Hepatocyte (in vitro differentiated cells): Measurements from ENCODE around the gene ATF7. TPM values are rescaled to one million over a fixed set of nuclear protein-coding genes. Genes with fewer than 3 reads are reported as not detected.
"Not testable (repeated sequence)": the region's sequence is repeated elsewhere in the genome, so short reads cannot be mapped to it uniquely, and the experiment has no call there.

Experiments used
- DNase-seq: peaks from one replicate; pipeline ENCODE4 v3.0.0-alpha.2; 2016; ENCODE audit warnings: low spot score
- H2AFZ ChIP-seq: fragments of 200-600 bp; sonication (generic); 2 replicates; pipeline ENCODE4 v1.6.0; 2016; ENCODE audit warnings: antibody characterized with exemption, mild to moderate bottlenecking
- H3K27ac ChIP-seq: fragments of 200-600 bp; sonication (generic); 2 replicates; pipeline ENCODE4 v1.5.1; 2016; ENCODE audit warnings: mild to moderate bottlenecking
- H3K27me3 ChIP-seq: fragments of 200-600 bp; sonication (generic); 2 replicates; pipeline ENCODE4 v1.6.1; 2016
- H3K36me3 ChIP-seq: fragments of 200-600 bp; sonication (generic); replicated peaks from 2 replicates; pipeline ENCODE4 v1.5.1; 2016; ENCODE audit warnings: low read depth; ENCODE audit not compliant: insufficient read depth
- H3K4me1 ChIP-seq: fragments of 200-600 bp; sonication (generic); 2 replicates; pipeline ENCODE4 v1.5.1; 2016; ENCODE audit warnings: mild to moderate bottlenecking, moderate library complexity; ENCODE audit not compliant: insufficient read depth
- H3K4me2 ChIP-seq: fragments of 200-600 bp; sonication (generic); 2 replicates; pipeline ENCODE4 v1.6.0; 2016
- H3K4me3 ChIP-seq: fragments of 200-600 bp; sonication (generic); 2 replicates; pipeline ENCODE4 v1.5.1; 2016; ENCODE audit warnings: mild to moderate bottlenecking
- H3K79me2 ChIP-seq: fragments of 200-600 bp; sonication (generic); 2 replicates; pipeline ENCODE4 v1.6.0; 2017; ENCODE audit warnings: mild to moderate bottlenecking
- H3K9me2 ChIP-seq: fragments of 200-600 bp; sonication (generic); replicated peaks from 2 replicates; pipeline ENCODE4 v1.6.0; 2017; ENCODE audit warnings: mild to moderate bottlenecking; ENCODE audit not compliant: insufficient read depth
- H3K9me3 ChIP-seq: fragments of 200-600 bp; sonication (generic); 2 replicates; pipeline ENCODE4 v1.5.1; 2016; ENCODE audit warnings: low read depth, mild to moderate bottlenecking
- H4K20me1 ChIP-seq: fragments of 200-600 bp; sonication (generic); 2 replicates; pipeline ENCODE4 v1.6.0; 2016; ENCODE audit warnings: mild to moderate bottlenecking; ENCODE audit not compliant: insufficient read depth, poor library complexity, severe bottlenecking
- EZH2 ChIP-seq: fragments of 200-600 bp; sonication (generic); IDR thresholded peaks from 2 replicates; pipeline ENCODE4 v1.6.1; 2016; ENCODE audit warnings: antibody characterized with exemption, mild to moderate bottlenecking, borderline replicate concordance
- EZH2phosphoT487 ChIP-seq: fragments of 200-600 bp; sonication (generic); IDR thresholded peaks from one replicate; pipeline ENCODE4 v1.6.1; 2018; ENCODE audit warnings: antibody characterized with exemption, mild to moderate bottlenecking, low read depth, moderate library complexity; ENCODE audit not compliant: unreplicated experiment, severe bottlenecking
- whole genome bisulfite sequencing: methylation state at CpG from one replicate; pipeline ENCODE4 v1.1.6; 2016; ENCODE audit warnings: low lambda C conversion rate; ENCODE audit errors: missing lambda C conversion rate; 5-methylcytosine and 5-hydroxymethylcytosine counted together
- polyA plus RNA-seq: library from polyadenylated mRNA; unstranded; fragments of >200 nt; fragmentation: Nextera tagmentation; extraction: Ambion mirVana; gene quantifications from 2 replicates; pipeline ENCODE4 v1.2.1, GENCODE V29; 2016
- total RNA-seq: library from RNA; depleted of rRNA; stranded (reverse); fragments of >200 nt; gene quantifications from 2 replicates; pipeline ENCODE4 v1.2.3, GENCODE V29; 2014
- TF ChIP-seq, protein P1 (sequence below): fragments of 200-600 bp; sonication (generic); IDR thresholded peaks from 2 replicates; pipeline ENCODE4 v1.5.1; 2016; ENCODE audit warnings: antibody characterized with exemption, mild to moderate bottlenecking; ENCODE audit not compliant: poor library complexity

Gene ATF7
- total and polyA plus RNA-seq, 2 experiments from 2014 or later: 17.8 to 19.2 TPM

DNA sequence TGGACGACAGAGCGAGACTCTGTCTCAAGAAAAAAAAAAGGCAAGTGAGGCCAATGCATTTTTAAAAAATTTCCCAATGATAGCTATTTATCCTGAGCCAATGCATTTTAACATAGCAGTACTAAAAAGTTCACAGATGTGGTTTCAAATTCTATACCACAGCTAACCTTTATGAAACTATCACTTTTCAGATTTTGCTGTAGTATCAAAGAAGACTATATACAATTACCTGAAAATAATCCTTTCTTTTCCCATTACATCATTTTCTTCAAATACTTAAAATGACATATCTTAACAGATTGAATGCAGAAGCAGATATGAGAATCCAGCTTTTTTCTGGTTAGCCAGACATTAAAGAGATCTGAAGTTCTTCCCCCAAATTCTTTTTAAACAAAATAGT lies 13.2 kb downstream of the ATF7 start:
- Histone ChIP-seq H3K27ac (no peak overlapping the region), H4K20me1 (peaks cover 17% of the 10 kb centered on the region), H3K27me3 (no peaks in the 10 kb centered on the region), H3K4me2 (no peak overlapping the region), H3K4me1 (no peaks in the 10 kb centered on the region), H3K9me3 (no peaks in the 10 kb centered on the region), H3K9me2 (no peaks in the 10 kb centered on the region), H2AFZ (no peak overlapping the region), H3K79me2 (peaks cover 92% of the 10 kb centered on the region), H3K36me3 (no peaks in the 10 kb centered on the region), H3K4me3 (no peak overlapping the region)
- TF ChIP-seq, protein P1, sequence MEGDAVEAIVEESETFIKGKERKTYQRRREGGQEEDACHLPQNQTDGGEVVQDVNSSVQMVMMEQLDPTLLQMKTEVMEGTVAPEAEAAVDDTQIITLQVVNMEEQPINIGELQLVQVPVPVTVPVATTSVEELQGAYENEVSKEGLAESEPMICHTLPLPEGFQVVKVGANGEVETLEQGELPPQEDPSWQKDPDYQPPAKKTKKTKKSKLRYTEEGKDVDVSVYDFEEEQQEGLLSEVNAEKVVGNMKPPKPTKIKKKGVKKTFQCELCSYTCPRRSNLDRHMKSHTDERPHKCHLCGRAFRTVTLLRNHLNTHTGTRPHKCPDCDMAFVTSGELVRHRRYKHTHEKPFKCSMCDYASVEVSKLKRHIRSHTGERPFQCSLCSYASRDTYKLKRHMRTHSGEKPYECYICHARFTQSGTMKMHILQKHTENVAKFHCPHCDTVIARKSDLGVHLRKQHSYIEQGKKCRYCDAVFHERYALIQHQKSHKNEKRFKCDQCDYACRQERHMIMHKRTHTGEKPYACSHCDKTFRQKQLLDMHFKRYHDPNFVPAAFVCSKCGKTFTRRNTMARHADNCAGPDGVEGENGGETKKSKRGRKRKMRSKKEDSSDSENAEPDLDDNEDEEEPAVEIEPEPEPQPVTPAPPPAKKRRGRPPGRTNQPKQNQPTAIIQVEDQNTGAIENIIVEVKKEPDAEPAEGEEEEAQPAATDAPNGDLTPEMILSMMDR: no peak
- no peak for TF ChIP-seq EZH2phosphoT487
- TF ChIP-seq EZH2: no peak
- 98% methylated on average over 2 of the region's 2 CpGs for WGBS
- no peak for DNase-seq

DNA sequence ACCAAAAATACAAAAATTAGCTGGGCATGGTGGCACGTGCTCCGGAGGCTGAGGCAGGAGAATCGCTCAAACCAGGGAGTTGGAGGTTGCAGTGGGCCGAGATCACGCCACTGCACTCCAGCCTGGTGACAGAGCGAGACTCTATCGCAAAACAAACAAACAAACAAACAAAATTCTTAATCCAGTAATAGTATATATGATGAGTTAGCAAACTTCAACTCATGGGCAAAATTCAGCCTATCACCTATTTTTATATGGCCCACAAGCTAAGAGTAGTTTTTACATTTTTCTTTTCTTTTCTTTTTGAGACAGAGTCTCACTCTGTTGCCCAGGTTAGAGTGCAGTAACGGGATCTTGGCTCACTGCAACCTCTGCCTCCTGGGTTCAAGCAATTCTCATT lies 14.9 kb downstream of the ATF7 start:
- H2AFZ ChIP-seq: no peak overlapping the region
- 98% methylated on average over 8 of the region's 8 CpGs for WGBS
- H3K9me2 ChIP-seq: no peaks in the 10 kb centered on the region
- H3K27ac ChIP-seq: no peak overlapping the region
- no peaks in the 10 kb centered on the region for H3K9me3 ChIP-seq
- DNase-seq: no peak
- no peaks in the 10 kb centered on the region for H3K27me3 ChIP-seq
- no peak overlapping the region for H3K4me2 ChIP-seq
- no peaks in the 10 kb centered on the region for H3K4me1 ChIP-seq
- TF ChIP-seq EZH2phosphoT487: no peak
- TF ChIP-seq EZH2: no peak
- TF ChIP-seq, protein P1: no peak
- H3K4me3 ChIP-seq: no peak overlapping the region
- peaks cover 5% of the 10 kb centered on the region for H4K20me1 ChIP-seq
- H3K36me3 ChIP-seq: no peaks in the 10 kb centered on the region
- peaks cover 84% of the 10 kb centered on the region for H3K79me2 ChIP-seq

DNA sequence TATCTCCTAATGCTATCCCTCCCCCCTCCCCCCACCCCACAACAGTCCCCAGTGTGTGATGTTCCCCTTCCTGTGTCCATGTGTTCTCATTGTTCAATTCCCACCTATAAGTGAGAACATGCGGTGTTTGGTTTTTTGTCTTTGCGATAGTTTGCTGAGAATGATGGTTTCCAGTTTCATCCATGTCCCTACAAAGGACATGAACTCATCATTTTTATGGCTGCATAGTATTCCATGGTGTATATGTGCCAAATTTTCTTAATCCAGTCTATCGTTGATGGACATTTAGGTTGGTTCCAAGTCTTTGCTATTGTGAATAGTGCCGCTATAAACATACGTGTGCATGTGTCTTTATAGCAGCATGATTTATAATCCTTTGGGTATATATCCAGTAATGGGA lies 19.5 kb downstream of the ATF7 start:
- Histone ChIP-seq H3K79me2 (peaks cover 82% of the 10 kb centered on the region), H4K20me1 (peaks cover 28% of the 10 kb centered on the region)
- H3K4me1 ChIP-seq, H3K9me2 ChIP-seq, H3K4me2 ChIP-seq, H3K9me3 ChIP-seq, H2AFZ ChIP-seq, H3K36me3 ChIP-seq, H3K27me3 ChIP-seq, DNase-seq, H3K4me3 ChIP-seq, H3K27ac ChIP-seq: not testable (repeated sequence)
- WGBS: 98% methylated on average over 5 of the region's 5 CpGs

DNA sequence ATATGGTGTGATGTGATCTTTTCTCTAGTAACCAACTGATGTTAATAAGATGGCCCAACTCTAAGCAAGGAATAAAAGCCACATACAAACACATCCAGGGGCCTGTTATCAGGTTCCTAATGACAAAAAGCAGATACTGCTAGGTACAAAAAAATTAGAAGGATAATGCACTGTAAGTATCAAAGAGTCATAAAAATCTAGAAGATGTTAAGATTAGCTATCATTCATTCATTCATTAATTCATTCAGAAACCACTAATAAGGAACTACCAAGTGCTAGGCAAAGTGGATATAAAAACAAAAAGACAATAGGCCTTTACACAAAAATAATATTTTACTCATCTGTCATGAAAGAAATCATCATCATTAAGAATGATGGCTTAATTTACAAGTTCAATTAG lies 21.6 kb downstream of the ATF7 start:
- Histone ChIP-seq H3K4me3 (no peak overlapping the region), H3K9me3 (no peaks in the 10 kb centered on the region), H3K4me1 (no peaks in the 10 kb centered on the region), H2AFZ (no peak overlapping the region), H3K27me3 (no peaks in the 10 kb centered on the region), H3K27ac (no peak overlapping the region), H4K20me1 (peaks cover 26% of the 10 kb centered on the region), H3K9me2 (no peaks in the 10 kb centered on the region), H3K36me3 (peaks cover 3% of the 10 kb centered on the region), H3K79me2 (peaks cover 80% of the 10 kb centered on the region), H3K4me2 (no peak overlapping the region)
- no peak for DNase-seq
- TF ChIP-seq EZH2 (no peak), EZH2phosphoT487 (no peak)
- TF ChIP-seq, protein P1: no peak
